HG03460 (cell line): Measurements from ENCODE around the gene UGT2A1.
"Not testable (repeated sequence)": the region's sequence is repeated elsewhere in the genome, so short reads cannot be mapped to it uniquely, and the experiment has no call there.

Experiments
- ATAC-seq: cut with Tn5 transposase; IDR thresholded peaks from one replicate; pipeline ENCODE4 v1.9.1; 2021; ENCODE audit not compliant: unreplicated experiment

The UGT2A1 gene

GRCh38 chr4:69653147-69653546 is at the start of gene UGT2A1:
Gene UGT2A1, minus strand, starts transcription at chr4:69653247. Its CDS starts 5,603 bp downstream, at chr4:69647644.
- no peak for ATAC-seq

DNA sequence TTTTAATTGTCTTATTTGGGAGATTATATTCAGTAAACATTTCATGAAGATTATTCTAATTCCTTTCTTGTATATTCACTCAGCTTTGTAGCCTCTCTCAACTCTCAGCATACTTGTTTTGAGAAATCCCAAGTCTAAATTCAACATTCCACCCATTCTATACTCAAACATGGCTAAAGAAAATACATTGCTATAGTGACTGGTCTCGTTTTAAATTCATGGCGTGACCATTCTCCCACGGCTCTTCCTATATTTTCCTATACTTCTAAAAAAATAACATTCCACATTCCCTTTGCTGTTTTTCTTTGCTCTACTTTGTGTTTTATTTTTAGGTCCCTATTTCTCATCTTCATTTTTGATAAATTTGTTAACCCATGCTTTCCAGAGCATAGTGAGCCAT is 49.2 kb upstream of the UGT2A1 start:
- no peak for ATAC-seq

GRCh38 chr4:69701696-69702095 is 48.6 kb upstream of the UGT2A1 start:
- ATAC-seq = no peak

DNA sequence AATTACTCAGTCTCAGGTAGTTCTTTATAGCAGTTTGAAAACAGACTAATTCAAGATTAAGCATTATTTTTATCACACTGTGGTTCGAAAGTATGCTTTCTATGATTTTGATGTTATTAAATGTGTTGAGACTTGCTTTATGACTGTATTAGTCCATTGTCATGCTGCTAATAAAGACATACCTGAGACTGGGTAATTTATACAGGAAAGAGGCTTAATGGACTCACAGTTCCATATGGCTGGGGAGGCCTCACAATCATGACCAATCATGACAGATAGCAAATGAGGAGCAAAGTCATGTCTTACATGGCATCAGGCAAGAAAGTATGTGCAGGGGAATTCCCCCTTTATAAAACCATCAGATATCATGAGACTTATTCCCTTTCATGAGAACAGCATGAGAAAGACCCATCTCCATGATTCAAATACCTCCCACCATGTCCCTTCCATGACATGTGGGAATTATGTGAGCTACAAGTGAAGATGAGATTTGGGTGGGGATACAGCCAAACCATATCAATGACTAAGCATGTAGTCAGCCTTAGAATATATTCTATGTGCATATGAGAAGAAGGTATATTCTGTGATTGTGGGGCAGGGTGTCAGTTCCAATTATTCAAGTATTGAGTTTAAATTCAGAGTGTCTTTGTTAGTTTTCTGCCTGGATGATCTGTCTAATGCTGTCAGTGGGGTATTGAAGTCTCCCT is 44.6 kb upstream of the UGT2A1 start:
- ATAC-seq = no peak

DNA sequence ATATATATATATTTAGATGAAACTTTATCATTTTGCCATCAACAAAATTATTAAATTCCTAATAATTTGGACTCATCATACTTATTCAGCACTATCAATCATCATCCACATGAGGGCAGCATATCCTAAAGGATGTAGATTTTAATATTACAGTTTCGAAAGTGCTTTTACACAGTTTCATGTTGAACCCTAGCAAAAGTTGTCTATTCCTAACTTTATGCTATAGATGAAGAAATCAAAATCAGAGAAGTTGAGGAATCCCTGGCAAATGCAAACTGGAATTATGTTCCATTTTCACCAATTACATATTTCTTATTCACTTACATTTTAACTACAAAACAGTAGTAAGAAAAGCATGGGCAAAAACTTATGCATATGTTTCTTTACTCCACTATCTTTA is 36.6 kb upstream of the UGT2A1 start:
- ATAC-seq = no peak

DNA sequence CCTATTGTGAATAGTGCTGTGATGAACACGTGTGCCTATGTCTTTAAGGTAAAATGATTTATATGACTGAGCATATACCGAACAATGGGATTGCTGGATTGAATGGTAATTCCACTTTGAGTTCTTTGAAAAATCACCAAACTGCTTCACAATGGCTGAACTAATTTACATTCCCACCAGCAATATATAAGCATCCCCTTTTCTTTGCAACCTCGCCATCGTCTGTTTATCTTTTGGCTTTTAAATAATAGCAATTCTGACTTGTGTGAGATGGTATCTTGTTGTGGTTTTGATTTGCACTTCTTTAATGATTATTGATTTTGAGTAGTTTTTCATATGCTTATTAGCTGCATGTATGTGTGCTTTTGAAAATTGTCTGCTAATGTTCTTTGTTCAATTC is 31.8 kb upstream of the UGT2A1 start:
- ATAC-seq = no peak

DNA sequence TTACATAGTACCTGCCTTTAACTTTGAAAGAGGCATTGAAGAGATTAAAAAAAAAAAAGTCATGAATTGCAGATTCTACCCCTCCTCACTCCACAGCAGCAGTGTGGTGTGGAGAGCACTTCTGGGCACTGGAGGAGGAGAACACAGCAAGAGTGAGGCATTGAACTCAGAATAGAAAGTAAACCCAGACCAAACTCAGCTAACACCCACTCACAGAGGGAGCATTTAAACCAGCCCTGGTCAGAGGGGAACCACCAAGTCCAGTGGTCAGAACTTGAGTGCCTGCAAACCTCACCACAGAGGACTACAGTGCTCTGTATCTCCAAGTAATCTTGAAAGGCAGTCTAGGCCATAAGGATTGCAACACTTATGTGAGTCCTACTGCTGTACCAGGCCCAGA is 15.6 kb upstream of the UGT2A1 start:
- no peak for ATAC-seq

DNA sequence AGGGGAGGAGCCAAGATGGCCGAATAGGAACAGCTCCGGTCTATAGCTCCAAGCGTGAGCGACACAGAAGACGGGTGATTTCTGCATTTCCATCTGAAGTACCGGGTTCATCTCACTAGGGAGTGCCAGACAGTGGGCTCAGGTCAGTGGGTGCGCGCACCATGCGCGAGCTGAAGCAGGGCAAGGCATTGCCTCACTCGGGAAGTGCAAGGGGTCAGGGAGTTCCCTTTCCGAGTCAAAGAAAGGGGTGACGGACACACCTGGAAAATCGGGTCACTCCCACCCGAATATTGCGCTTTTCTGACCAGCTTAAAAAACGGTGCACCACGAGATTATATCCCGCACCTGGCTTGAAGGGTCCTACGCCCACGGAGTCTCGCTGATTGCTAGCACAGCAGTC is 11.0 kb upstream of the UGT2A1 start:
- ATAC-seq = not testable (repeated sequence)

GRCh38 chr4:69661130-69661803 is 8.2 kb upstream of the UGT2A1 start:
- ATAC-seq = not testable (repeated sequence)

- ATAC-seq = no peak
Measured at GRCh38 chr4:69658133-69658532, 5.1 kb upstream of the UGT2A1 start.

DNA sequence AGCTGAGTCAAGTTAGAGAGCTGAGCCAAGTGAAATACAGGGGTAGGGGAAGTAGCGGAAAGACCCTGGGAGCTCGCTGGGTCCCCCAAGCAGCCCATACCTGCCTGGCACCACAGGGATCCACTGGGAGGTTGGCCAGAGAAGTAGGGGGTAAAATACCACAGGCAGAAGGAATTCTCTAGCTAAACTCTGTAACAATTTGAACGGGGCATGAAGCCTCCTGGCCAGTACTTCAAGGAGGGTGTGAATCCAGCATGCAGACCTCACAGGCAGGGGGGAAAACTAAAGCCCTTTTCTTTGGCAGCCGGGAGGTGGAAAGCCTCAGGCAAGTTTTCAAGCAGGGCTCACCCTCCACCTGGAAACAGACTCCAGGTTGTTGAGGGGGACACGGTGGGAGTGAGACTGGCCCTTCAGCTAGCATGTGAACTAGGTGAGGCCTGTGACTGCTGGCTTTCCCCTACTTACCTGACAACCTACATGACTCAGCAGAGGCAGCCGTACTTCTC is 3.7 kb upstream of the UGT2A1 start:
- no peak for ATAC-seq

- ATAC-seq = no peak
Measured at GRCh38 chr4:69650872-69651271, 2.2 kb downstream of the UGT2A1 start.

GRCh38 chr4:69649629-69650028 is 3.4 kb downstream of the UGT2A1 start:
- no peak for ATAC-seq

DNA sequence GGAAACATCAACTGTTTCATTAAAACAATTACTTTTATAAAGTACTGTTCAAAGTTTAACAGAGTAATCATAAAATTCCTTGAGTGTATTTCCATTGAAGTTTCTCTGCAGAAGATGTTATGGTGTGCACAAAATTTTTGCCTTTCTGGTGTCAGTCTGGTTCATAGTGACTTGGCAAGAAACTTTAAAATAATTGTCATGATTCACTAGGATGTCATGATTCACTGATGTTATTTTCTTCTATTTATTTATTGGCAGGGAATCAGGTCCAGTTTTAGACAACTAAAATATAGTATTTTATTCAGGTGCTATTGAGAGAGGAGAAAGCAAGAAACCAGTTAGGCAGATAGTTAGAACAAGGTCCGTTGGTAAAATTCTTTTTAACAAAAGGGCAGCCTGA is 3.8 kb downstream of the UGT2A1 start:
- no peak for ATAC-seq

- ATAC-seq = no peak
Measured at GRCh38 chr4:69642961-69643360, 10.1 kb downstream of the UGT2A1 start.

DNA sequence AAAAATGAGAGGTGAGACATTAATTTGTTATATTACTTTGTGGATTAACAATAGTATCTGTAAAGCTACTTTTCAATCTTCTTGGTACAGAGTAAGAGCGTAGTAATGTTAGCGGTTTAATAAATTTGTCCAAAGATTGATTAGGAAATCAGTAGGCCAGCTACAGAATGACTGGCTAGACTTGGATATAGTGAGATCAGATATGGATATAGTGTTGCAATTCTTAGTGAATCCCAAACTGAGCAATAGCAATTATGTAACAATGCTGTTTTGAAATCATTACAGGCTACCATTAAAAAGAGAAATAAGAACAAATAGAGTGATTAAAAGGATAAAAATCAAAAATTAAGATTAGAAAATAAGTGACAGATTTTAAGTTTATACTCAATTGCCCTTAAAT is 12.8 kb downstream of the UGT2A1 start:
- ATAC-seq = no peak

- no peak for ATAC-seq
Measured at GRCh38 chr4:69639542-69639941, 13.5 kb downstream of the UGT2A1 start, which contains the start of gene UGT2A2. Gene UGT2A2, minus strand, starts transcription at chr4:69639642. Its CDS starts 2 bp downstream, at chr4:69639640.

DNA sequence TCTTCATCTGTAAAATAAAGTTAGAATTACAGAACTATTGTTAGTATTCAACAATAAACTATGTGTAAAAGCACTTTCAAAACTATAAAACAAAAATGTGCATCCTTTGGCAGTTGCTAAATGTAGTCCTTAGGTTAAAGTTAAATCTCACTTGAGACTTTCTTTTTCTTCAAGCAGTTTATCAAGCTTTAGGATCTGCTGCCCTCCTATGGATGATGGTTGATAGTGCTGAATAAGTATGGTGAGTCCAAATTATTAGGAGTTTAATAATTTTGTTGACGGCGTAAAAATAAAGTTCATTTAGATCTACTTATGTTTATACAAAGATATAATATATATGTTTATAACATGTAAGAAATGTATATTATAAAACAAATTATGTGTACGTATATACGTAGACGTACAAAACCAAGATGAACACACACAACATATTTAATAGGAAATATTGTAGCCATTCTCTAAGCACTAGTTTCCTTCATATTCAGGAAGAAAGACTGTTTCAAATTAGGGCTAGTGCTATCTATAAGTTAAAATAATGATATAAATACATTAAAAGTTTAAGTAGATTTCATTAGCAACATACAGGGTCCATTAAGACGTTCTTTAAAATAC is 35.9 kb downstream of the UGT2A1 start:
- no peak for ATAC-seq

DNA sequence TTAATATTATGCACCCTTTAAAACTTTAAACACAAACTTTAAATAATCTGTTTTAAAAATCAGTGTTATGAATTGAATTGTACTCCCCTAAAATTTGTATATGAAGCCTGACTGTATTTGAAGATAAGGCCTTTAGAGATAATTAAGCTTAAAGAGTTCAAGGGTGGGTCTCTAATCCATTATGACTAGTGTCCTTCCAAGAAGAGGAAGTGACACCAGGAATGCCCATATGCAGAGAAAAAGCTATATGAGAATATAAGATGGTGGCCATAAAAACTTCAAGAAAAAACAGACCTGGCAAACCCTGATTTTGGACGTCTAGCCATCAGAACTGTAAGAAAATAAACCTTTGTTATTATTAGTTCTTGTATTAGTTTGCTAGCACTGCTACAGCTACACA is 42.6 kb downstream of the UGT2A1 start:
- no peak for ATAC-seq

GRCh38 chr4:69601065-69601464 is 52.0 kb downstream of the UGT2A1 start:
- ATAC-seq = no peak

DNA sequence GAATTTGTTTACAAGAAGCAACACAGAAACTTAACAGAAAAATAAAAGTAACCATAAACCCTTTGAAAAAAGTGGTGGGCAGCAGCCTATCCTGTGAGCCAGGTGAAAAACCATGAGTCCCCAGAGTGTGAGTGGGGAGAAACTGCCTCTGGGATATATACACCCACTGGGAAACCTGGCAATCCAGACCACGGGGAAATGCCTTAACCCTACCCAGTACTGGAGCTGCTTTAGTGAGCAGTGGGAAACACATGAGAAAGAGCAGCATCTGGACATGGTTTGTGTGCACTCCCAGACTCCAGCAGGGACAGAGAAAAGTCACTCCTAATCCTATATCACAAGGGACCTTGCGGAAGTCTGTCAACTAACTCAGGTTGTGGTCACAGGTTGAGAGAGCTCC is 53.0 kb downstream of the UGT2A1 start:
- ATAC-seq = no peak

DNA sequence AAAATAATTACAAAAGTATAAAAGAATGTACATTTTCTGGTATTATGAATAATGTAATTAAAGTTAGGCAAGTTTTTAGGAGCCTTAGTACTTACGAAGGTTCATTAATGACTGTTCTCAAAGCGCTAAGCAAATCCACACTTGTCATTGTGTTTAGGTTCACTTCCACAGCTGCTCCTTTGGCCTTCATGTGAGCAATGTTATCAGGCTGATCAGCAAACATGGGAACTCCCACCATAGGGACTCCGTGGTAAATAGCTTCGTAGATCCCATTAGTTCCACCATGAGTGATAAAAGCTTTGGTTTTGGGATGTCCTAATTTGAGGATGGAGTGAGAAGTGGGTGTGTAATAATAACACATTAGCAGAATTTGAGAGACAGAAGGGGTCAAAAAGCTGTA is 58.7 kb downstream of the UGT2A1 start:
- ATAC-seq = no peak
